Kidney glomerular epithelial cell (primary cell): ENCODE results near the gene LHX3.

Experiments used
- DNase-seq: peaks from one replicate; lab custom pipeline; 2025; lab: John Stamatoyannopoulos, UW

Gene LHX3

DNA sequence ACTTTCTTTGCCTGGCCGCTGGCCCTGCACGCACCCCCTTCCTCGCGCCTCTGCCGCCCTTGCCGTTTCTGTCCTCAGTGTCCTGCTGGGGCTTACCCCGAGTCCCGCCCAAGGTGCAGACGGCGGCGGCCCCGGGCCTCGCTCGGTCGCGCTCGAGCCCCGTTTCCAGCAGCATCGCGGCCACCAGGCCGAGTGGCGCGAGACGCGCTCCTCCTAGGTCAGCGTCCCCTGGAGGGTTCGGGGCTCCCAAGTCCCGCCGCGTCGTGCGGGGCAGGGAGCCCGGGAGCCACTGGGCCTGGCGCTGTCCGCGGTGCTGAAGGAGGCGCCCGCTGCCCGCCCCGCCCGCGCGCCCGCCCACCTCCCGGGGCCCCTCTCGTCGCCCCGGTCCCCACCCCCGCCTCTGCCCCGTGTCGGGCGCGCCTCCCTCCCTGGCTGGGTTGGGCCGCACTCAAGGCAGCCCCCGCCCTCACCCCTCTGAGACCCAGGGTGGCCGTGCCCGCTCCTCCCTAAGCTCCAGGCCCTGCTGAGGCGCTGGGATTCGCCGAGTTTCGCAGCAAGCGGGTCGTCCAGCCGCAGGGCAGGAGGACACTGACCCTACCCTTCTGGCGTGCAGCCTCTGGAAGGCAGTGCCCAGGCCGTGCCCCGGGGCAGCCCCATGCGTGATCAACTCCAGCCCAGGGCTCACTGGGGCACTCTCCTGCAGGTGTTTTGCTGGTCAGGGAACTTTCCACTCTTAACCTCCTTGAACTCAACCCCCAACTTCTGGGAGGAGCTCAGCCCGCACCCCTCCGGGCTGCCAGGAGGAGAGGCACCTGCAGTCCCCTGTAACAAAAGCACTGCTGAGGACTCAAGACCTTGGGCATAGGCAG lies at the start of gene LHX3:
Gene LHX3 (minus strand): TSS at position 291 of the 869 bp plus-strand sequence. CDS start 116 bp downstream, at position 175.
- DNase-seq, result no peak

DNA sequence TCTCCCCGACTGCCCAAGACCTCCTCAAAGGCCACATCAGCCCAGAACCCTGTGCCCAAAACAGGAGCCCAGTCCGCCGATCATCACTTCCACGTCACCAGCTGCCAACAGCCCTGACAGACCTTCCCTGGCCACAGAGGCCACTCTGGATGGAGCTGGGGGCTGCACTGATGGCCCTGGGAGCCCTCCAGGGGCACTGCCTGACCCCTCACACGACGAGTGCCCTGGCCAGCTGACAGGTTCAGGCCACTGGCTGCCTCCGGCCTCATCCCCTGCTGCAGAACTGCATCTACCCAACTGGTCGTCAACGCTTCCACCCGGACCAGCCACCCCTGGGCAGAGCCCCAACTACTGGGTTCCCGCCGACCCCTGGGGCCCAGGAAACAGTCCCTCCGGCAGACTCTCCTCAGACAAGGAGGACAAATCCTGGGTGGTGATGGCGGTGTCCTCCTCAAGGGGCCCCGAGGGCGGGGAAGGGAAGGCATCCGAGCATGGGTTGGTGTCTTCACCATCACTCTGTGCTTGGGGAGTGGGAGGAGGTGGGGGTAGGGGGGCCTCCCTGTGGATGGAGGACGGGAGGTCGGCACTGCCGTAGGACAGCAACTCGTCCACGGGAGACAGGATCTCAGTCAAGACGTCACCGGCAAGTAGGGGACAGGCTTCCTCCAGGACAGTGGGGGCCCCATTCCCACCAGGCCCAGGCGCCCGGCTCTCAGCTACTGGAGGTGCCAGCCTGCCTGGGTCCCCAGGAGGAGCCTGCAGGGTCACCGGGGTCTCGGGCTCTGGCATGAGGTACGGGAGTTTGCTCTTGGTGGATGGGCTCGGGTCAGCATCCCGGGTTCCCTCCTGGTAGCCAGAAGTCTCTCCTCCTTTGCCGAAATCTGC lies 48.6 kb upstream of the LHX3 start:
- no peak for DNase-seq

DNA sequence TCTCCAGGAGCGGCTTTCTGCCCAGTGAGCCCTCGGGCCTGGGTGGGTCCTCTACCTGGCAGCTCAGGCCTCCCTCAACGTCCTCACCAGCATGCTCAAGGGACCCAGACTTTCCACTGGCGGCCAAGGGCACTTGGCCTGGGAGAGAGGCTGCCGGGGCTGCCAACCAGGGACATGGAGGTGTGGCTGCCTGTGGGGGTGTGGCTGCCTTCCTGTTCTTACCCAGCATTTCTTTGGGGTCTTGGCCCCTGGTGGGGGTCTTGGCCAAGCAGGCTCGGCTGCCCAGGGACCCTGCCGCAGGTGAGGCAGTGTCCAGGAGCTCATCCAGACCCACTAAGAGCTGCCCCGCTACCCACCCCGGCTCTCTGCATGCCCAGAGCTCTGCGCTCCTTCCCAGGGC lies 47.9 kb upstream of the LHX3 start:
- no peak for DNase-seq

DNA sequence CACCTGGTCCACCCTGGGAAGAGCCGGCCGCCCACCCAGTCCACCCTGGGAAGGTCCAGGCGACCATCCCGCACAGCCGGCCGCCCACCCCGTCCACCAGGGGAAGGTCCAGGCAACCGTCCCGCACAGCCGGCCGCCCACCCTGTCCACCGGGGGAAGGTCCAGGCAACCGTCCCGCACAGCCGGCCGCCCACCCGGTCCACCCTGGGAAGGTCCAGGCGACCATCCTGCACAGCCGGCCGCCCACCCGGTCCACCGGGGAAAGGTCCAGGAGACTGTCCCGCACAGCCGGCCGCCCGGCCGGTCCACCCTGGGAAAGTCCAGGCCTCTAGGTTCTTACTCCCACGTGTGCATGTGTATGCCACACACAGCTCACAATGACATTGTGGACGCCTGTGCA lies 47.4 kb upstream of the LHX3 start:
- DNase-seq, result no peak

- no peak for DNase-seq
Measured at GRCh38 chr9:136251264-136252115, 46.6 kb upstream of the LHX3 start.

DNA sequence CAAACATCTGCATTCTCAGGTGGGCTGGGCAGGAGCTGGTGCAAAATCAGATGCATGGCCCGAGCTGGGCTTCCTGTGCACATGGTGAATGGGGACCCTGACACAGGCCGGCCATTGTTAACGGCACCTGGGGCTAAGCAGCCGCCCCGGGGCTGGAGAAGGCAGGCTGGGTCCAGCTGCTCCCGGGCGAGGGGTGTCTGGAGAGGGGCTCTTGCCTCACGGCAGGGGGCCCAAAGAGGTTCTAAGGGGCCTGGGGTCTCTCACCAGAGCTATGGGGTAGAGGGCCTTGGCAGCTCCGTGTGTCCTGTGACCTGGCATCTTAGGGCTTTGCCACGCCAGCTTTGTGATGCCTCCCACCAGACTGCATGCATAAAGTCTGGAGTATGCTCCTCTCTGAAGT lies 45.7 kb upstream of the LHX3 start:
- DNase-seq, result no peak

- DNase-seq, result no peak
Measured at GRCh38 chr9:136249877-136250559, 45.1 kb upstream of the LHX3 start.

GRCh38 chr9:136248951-136249876 lies 44.3 kb upstream of the LHX3 start:
- no peak for DNase-seq

- DNase-seq, result no peak
Measured at GRCh38 chr9:136247947-136248637, 43.2 kb upstream of the LHX3 start.

DNA sequence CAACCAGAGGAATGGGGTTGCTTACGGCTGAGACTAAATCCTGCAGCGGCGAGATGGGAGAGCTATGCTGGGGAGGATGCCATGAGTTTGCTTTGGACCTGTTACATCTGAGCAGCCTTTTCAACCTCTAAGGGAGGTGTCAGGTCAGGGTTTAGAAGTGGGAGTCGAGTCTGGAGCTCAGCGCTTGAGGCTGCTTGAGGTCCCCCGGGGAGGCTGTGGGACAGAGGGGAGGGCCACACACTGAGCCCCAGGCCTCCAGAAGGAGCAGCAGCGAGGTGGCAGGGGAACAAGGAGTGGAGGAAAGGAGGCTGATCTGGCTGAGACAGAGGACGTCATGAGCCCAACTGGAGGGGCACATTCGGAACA lies 42.6 kb upstream of the LHX3 start:
- no peak for DNase-seq

DNA sequence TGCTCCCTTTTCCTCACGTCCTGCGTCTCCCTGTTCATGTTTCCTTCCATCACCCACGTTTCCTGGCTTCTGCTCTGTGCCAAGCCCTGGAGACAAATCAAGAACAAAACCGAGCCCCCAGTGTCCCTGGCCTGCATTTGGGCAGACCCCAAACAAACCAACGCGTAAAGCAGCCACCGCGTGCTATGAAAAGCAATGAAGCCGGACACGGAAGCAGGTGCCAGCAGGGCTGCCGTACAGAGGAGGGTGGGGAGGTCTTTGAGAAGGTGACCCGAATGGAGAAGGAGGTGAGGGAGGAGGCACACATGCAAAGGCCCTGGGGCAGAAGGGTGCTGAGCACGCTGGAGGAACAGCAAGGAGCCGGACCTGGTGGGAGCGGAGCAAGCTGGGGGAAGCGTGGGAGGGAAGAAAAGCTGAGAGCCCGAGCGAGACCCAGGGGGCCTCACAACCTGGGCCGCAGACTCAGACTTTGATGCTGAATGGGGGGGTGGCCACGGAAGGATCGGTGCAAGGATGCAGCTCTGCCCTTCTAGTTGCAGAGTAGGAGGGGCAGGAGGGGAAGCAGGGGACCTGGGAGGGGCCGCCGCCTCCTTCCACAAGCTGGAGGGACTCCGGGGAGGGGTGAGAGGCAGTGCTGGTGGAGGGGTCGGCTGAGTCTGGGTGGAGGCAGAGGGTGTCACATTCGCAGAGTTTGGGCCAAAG lies 42.1 kb upstream of the LHX3 start:
- DNase-seq, result no peak

DNA sequence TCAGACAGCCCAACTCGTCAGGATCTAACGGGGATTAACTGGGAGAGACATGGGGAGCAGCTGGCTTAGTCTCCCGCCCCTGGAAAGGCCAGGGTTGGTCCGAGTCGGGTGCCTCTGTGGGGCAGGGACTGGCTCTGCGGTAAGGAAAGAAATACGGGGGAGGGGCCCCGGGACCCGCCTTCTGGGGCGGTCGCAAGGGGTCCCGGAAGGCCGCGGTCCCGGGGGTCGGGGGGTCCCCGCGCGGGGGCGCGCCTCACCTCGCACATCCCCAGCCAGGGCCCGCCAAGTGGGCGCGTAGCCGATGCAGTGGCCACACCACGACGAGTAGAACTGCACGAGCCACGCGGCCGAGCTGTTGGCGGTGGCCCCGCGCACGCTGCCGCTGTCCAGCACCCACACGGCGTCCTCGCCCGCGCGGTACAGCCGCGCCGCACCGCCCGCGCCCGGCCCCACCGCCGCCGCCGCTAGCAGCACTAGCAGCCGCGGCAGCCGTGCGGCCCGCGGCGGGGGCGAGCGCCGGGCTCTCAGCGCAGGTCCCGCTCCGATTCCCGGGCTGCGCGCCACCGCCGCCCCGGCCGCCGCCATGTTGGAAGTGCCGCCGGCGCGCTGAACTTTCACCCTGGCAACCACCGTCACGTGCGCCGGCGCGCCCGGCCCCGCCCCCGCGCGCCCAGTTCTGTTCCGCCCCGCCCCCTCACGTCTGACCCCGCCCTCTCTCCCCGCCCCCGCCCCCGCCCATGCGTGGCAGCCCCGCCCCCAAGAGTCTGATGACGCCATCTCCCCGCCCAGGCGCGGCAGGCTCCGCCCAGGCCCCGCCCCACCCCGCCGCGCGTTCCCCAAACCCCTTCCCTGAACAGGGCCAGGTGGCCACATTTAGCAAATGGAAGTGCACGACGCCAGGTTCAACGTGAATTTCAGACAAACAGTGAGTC lies 40.6 kb upstream of the LHX3 start, which contains the start of gene QSOX2:
Gene QSOX2 (minus strand): TSS at position 594 of the 932 bp plus-strand sequence. CDS start 9 bp downstream, at position 585.
- DNase-seq, result peak; percentile 34

DNA sequence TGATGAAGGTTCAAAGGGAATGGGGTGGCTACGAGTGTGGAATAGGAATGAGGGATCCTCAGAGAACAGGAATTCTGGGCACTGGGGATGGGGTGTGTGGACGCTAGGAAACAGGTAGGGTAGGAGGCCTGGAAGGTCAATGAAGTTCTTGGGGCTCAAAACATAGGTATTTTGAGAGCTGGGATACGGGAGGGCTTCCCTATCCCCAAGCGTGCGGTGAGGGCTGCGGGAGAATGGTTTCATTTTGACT lies 40.0 kb upstream of the LHX3 start:
- DNase-seq, result no peak

- peak; percentile 8 for DNase-seq
Measured at GRCh38 chr9:136244122-136244968, 39.4 kb upstream of the LHX3 start.

- no peak for DNase-seq
Measured at GRCh38 chr9:136243631-136244030, 38.7 kb upstream of the LHX3 start.

- no peak for DNase-seq
Measured at GRCh38 chr9:136242918-136243525, 38.1 kb upstream of the LHX3 start.

DNA sequence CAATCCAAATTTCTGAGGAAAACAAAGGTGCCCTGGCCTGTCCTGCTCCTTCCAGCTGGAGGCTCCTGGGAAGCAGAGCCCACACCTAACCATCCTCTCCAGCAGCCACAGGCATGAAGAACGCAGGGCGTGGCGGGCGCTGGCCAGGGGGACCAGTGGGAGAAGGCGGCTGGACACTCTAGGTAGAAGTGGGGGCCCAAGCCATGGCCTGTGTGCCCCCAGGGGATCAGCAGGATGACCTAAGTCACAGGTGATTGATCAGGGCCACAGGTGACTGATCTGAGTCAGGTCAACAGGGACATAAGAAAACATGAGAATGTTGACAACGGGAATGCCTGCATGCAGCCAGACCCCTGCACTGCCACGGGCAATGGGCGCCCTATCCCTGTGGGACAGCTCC lies 37.3 kb upstream of the LHX3 start:
- DNase-seq, result no peak
